Ammon's horn (tissue), 1 donor: Measurements from ENCODE around the gene GSN.
A peak's percentile ranks its signal among the peaks of the same experiment; 100 is the strongest.

Experiments used
- DNase-seq: peaks from one replicate; pipeline ENCODE4 v3.0.0-alpha.2; 2016; ENCODE audit warnings: low spot score

GSN gene

DNA sequence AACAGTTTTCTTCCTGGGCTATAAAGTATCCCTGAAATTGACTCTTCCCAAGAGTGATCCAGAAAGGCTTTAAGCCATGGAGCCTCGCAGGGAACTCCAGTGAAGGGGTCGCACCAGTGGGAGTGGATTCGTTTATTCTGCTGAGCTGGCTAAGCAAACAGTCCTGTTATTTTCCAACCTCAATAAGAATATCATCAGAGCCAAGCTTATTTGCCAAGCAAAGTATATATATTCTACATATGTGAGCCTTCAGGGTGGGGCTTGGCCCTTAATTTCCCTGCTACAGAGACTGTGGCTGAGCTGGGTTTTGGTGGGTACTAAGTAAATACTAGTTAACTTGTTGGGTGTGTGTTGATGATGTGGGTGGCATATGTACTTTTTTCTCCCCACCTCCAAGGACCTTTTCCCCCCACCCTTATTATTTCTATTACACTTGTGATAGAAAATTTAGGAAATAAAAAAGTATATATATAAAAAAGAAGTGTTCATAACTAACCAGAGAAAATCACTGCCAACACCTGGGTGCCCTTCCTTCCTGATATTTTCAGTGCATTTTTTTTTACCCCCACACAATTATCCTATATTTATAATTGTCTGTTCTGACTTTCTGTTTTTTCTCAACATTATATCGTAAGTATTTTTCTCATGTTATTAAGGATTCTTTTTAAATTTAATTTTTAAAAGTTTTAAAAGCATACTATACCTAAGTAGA, 5.3 kb downstream of the GSN start:
- no peak for DNase-seq

GRCh38 chr9:121274851-121275250, 6.9 kb downstream of the GSN start:
- no peak for DNase-seq

DNA sequence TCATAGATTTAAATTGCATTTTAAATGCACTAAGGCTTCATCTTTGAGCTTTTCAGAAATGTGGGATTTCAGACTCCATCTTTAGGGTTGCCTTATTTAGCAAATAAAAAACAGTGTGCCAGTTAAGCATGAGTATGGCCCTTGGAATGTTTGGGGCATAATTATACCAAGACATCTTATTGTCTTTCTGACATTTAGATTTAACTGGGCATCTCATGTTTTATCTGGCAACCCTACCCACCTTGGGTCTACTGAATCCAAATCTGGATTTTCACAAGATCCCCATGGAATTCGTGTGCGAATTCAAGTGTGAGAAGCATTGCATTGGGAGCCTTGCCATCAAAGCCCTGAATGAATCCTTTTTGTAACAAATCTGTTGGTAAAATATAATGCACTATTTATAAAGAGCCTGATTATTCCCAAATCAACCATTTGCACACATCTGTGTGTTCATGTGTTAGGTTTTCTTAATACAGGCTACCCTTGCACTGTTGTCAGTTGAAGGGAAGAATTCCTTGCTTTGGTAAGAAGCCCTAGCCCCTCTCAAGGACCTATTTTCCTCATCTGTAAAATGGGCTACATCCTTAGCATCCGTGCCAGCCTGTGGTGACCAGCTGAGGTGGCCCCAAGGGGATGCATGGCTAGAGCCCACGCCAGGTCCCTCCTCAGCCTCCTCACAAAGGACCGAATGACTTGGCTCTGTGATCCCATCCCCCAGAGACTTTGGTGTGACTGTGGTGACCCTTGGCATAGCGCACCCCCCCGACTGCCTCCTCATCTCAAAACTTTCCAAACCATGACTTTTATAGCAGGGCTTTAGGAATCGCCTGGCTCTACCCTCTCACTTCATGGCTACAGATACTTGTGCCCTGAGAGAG, 8.1 kb downstream of the GSN start:
- DNase-seq = no peak

DNA sequence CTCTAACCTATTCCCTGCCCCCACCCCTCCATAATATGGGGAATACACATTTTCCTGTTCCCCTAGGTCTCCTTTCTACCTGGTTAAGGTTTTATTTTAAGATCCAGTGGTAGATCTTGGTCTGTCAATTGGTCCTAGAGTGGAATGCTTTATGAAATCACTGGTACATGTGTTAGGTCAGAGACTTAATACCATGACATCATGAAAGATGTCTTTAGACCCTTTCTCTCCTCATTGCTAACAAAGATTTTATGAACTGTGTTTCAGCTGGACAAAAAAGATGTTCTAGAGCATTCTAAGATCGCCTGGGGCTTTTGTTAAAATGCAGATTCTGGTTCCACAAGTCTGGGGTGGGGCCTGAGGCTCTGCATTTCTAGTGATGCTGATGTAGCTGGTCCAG, 9.1 kb downstream of the GSN start:
- DNase-seq = no peak

- DNase-seq = no peak
Measured at GRCh38 chr9:121277518-121278295, 9.7 kb downstream of the GSN start.

DNA sequence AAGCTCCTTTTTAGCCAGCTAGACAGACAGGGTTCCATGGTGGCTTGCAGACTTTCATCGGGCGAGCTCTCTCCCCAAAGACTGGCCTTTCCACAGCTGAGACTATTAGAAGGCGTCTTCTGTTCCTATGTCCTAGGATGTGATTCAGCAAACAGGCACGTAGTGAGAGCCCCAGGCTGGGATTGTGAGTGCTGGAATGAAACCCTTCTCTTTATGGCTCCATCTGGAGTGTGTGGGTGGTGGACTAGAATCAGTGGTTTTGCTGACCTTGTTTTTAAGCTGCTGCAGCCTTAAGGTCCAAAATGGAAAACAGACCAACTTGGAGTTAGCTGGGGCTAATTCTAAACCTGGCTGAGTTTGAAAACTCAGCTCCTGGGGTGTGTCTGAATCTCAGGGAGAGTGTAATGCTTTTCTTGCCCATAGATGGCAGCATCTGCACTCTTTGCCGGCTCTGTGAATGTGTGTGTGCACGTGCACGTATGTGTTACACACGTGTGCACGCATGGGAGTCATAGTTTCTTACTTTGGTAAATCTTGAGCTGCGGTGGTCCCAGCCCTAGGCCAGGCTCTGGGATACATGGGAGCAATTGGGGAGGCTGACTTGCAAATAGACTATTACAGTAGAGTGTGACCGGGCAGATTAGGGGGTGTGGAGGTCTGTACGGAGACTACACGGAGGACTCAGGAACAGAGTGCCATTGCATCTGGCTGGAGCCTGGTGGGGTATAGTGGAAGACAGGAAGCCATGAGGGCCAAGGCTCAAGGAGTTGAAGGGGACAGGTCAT, 10.7 kb downstream of the GSN start:
- DNase-seq = peak; percentile 79

- no peak for DNase-seq
Measured at GRCh38 chr9:121279776-121280388, 11.9 kb downstream of the GSN start.

DNA sequence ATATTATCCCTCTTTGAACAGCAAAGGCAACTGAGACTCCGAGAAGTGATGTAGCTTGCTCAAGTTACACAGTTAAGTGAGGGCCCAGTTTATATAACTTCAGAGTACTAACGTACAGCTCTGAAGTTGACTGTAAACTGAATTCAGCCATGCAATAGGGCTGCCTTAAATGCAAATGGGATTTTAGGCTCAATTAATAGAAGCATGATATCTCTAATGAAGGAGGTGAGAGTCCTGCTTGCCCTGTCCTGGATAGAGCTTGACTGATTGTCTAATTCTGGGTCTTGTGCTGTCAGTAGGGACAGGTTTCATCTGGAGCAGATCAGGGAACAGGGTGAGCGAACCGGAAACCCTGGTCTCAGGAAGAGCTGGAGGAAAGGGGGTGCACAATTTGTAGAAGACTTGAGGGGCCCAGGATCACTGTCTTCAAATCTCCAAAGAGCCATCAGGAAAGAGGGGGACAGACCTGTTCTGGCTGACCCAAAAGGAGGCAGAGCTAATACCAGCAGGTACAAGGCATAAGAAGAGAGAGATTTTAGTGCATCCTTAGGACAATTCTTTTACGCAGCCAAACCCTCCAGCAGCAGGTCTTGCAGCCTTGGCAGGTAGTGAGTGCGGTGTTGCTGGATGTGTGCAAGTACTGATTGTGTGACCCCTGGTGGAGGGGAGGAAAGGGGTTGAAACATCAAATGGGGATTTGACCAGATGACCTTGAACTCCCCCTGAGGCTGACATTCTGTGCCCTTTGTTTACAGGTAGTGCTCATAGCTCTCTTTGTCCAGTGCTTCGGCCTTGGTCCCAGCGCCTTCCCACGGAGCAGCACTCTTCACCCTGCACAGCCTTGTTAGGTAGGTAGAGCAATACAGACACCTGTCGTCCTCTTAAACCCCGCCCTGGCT, 13.0 kb downstream of the GSN start:
- no peak for DNase-seq

DNA sequence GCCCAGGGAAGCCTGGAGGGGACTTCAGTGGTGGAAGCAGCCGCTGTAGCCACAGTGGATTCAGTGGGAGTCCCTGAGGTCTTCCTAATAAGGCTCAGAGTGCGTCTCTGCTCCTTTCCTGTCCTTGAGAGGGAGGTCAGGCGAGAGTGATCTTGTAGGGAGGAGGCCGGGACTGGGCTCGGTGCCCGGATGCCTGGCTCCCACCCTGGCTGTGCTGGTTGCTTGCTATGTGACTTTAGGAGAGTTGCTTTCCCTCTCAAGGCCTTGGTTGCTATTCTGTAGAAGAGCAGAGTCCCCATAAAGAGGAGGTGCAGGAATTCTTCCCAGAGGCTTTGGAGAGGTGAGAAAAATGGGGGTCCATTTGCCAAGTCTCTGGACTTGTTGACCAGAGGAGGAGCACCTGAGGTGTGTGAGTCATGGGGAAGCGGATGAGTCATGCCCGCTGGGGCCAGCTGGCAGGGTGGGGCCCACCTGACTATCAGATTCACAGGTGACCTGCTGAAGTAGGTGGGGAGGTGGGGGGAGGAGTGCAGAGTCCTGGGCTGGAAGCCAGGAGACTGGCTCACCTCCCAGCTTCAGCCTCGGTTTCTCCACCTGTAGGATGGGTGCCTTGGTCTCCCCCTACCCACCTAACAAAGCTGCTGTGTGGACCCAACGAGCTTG, 13.8 kb downstream of the GSN start:
- DNase-seq = no peak

DNA sequence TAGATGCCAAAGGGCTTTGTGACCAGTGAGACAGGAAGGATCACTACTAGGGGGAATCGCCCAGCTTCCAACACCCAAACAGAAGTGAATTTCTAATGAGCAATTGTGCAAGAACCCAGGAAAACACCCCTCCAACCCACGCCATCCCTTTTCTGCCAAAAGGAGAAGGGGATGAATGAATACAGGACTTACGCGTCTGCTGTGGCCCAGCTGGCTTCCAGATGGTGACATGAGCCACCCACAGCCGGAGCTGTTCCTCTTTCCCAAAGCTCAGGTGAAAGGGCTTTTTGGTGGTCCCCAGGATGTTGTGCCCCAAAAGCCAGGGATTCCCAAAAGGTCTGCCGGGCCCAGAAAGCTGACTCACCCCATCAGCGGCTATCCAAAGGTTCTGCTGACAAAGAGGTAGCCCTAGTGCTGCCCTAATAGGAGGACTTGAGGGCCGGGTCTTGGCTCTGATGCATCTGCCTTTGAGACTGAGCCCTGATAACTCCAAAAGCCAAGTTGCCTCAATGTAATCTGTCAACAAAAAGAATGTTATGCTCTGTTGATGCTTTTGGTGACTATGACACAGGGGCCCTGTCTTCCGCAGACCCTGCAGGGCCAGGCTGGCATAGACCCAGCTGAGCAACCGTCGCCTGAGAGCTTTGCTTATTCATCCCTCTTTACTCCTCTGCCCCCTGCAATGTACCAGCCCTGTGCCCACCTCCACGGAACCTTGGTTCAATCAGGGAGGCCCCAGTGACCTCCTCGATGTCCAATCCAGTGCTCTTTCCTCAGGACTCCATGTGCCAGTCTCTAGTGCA, 14.5 kb downstream of the GSN start:
- peak; percentile 79 for DNase-seq

DNA sequence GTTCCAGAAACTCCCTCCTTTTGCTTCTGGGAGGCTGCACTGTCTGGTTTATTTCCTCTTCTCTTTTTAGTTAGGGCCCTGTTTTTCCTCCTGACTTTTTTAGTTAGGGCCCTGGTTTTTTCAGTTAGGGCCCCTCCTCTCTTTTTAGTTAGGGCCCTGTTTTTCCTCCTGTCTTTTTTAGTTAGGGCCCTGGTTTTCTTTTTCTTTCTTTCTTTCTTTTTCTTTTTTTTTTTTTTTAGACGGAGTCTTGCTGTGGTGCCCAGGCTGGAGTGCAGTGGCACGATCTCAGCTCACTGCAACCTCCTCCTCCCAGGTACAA, 15.1 kb downstream of the GSN start:
- no peak for DNase-seq

GRCh38 chr9:121283856-121284732, 16.1 kb downstream of the GSN start:
- DNase-seq = no peak

DNA sequence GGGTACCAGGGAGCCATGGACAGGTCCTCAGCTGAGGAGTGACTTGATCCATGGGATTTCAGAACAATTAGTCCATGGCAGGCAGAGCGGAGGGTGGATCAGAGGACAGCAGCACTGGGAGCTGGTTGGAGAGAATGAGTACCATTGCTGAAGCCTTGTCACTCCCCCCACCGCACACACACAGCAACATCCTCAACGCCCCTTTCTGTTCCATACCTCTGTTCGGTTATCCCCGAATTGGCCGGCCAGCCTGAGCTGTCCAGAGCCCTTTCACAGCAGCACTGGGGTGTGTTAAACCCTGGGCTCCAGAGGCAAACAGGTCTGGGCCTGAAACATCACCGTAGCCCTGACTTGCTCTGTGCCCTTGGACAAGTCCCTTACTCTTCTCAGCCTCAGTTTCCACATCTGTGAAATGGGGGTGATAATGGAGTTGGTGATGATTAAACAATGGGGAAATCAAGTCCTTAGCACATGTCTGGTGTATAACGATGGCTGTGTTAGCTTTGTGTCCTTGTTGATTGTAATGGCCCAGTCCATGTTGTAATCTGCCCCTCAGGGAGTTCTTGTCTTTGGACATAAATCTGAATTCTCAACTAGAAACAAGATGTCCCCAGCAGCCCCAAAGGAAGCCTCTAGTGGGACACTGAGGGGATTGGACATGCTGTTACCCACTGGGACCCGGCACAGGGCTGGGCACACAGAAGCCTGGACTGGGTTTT, 16.9 kb downstream of the GSN start:
- no peak for DNase-seq

- DNase-seq = peak; percentile 76
Measured at GRCh38 chr9:121285835-121286687, 18.1 kb downstream of the GSN start.

- DNase-seq = no peak
Measured at GRCh38 chr9:121286688-121286972, 18.7 kb downstream of the GSN start.

DNA sequence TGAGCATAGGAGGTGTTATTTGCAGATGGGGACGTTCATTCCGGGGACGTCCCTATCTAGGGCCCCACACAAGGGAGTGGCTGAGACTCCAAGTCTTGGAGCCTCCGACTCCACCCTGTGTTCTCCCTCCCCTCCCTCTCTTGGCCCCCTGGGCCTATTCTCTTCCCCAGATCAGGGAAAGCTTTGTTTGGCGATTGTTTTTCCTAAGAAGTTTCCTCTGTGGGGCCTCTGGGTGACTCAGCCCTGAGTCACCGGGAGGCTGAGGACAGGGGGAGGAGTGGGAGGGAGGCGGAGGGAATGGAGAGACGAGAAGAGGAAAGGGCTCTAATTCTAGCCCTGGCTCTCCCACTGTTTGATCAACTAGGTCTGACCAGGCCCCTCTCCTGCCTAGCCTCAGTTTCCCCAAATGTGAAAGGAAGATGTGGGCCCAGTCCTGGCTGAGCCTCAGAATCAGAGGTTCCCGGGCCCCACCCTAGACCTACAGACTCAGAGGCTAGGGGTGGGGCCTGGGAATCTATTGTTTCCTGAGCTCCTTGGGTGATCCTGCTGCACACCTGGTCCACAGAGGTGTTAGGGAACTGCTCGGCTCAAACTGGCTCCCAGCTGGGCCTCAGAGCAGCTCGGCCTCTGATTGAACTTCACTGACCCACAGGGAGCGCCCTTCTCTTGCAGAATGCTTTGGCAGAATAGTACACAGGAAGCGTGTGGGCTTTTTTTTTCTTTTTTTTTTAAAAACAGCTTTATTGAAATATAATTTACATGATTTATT, 19.2 kb downstream of the GSN start:
- DNase-seq = peak; percentile 84
